Thymus (tissue), 2 donors: ENCODE results near the gene RAPGEF3. TPM values are rescaled to one million over a fixed set of nuclear protein-coding genes. Genes with fewer than 3 reads are reported as not detected.

Experiments used
- polyA plus RNA-seq: library from polyadenylated mRNA; stranded (reverse); fragments of 200-250 nt; gene quantifications from one replicate; pipeline ENCODE4 v1.2.3, GENCODE V29; 2013
- total RNA-seq: library from RNA; stranded (reverse); fragments of 120-200 nt; gene quantifications from one replicate; pipeline ENCODE4 v1.2.4, GENCODE V29; 2013
- donor health status: healthy.

The RAPGEF3 gene
- total and polyA plus RNA-seq, 2 donors, result 1.6 to 20.9 TPM

Other genes with a start within 250 kb of the RAPGEF3 start
- 30.5 TPM for gene RPAP3, start 52.9 kb downstream of the RAPGEF3 start, total RNA-seq
- gene RPAP3, start 52.9 kb downstream of the RAPGEF3 start, polyA plus RNA-seq, result 20.9 TPM
- gene ENDOU, start 33.4 kb downstream of the RAPGEF3 start, total RNA-seq, result 0.14 TPM
- 1.3 TPM for gene ENDOU, start 33.4 kb downstream of the RAPGEF3 start, polyA plus RNA-seq
- gene SLC48A1, start 14.4 kb upstream of the RAPGEF3 start, total RNA-seq, result 4.5 TPM
- 9.3 TPM for gene SLC48A1, start 14.4 kb upstream of the RAPGEF3 start, polyA plus RNA-seq
- gene HDAC7, start 61.0 kb upstream of the RAPGEF3 start, total RNA-seq, result 67.7 TPM
- gene HDAC7, start 61.0 kb upstream of the RAPGEF3 start, polyA plus RNA-seq, result 130 TPM
- gene VDR, start 146.1 kb upstream of the RAPGEF3 start, total RNA-seq, result 1.5 TPM
- 3.8 TPM for gene VDR, start 146.1 kb upstream of the RAPGEF3 start, polyA plus RNA-seq
- gene TMEM106C, start 204.7 kb upstream of the RAPGEF3 start, total RNA-seq, result 82.1 TPM
- 25.5 TPM for gene TMEM106C, start 204.7 kb upstream of the RAPGEF3 start, polyA plus RNA-seq
- 0.47 TPM for gene COL2A1, start 245.6 kb upstream of the RAPGEF3 start, total RNA-seq
- gene COL2A1, start 245.6 kb upstream of the RAPGEF3 start, polyA plus RNA-seq, result 0.57 TPM